Purkinje cell (primary cell): ENCODE measurements around the gene CLTB. TPM values are rescaled to one million over a fixed set of nuclear protein-coding genes. Genes with fewer than 3 reads are reported as not detected.

ENCODE experiments used
- polyA plus RNA-seq: library from polyadenylated mRNA; unstranded; fragments of >200 nt; fragmentation: Nextera tagmentation; gene quantifications from 2 replicates; pipeline ENCODE4 v1.2.1, GENCODE V29; 2014

CLTB gene, protein sequence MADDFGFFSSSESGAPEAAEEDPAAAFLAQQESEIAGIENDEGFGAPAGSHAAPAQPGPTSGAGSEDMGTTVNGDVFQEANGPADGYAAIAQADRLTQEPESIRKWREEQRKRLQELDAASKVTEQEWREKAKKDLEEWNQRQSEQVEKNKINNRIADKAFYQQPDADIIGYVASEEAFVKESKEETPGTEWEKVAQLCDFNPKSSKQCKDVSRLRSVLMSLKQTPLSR
- polyA plus RNA-seq: 20.9 and 37.9 TPM in 2 replicates

DNA sequence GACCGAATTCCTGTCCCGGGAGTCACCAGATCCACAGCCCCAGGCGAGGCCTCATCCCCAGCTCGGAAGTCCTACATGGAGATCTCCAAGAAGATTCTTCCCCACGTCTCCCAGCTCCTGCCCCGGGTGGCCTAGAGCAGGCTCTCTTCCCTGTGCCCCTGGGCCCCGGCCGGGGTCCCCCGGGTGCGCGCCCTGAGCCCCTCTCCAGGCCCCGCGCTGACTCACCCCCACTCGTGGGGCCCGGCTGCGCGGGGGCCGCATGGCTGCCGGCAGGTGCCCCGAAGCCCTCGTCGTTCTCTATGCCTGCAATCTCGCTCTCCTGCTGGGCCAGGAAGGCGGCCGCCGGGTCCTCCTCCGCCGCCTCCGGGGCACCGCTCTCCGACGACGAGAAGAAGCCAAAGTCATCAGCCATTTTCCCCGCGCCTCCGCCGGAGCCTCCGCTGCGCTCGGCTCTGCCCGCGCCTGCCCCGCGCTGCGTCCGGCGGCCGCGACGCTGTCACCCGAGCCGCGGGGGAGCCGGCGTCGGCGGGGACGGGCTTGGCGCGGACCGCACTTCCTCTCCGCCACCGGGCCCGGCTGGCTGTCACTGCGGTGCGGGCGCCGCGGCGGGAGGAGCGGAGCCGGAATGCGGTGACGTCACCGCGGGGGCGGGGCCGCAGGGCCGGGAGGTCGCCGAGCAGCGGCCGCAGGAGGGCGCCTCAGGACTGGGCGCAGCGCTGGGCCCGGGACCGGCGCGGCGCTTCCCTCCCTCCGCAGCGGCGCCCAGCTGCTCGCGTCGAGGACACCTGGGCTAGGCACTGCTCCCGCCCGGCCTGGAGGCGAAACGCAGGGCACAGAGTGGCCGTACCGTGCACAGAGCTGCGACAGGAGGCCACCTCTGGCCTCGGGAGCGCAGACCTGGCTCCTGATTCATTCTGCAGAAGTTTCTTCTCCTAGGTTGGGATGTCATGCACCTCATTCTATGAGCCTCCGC is at the start of gene CLTB:
TSS of gene CLTB (minus strand) at position 588 of the 973 bp plus-strand sequence. CDS start at position 412, 176 bp downstream.

DNA sequence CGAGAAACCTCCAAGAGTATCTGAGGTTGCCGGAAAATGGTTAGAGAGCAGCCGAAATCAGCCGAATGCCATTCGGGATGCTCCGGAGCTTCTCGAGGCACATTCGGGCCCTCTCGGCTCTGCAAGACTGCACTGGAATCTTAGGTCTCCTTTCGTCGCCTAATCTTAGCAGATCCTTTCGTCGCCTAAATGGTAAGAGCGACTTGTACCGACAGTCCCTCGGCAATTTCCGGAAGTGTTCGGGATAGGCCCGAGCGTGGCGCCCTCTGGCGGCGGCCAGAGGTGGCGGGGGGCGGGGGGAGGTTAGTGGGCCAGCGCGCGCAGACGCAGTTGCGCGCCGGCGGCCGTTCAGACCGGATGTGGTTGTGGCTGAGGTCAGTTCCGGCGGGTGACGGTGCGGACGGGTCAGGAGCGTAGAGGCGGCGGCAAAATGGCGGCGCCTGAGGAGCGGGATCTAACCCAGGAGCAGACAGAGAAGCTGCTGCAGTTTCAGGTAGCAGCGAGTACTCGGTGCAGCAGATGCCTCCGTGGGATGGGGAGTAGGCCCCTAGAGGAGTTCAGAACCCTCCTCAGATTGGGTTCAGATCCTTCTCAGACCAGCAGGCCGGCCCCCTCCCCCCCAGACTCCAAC is 31.8 kb upstream of the CLTB start, which contains the start of gene FAF2:
TSS of gene FAF2 (plus strand) at position 408 of the 631 bp plus-strand sequence. CDS start at position 431, 23 bp downstream.

DNA sequence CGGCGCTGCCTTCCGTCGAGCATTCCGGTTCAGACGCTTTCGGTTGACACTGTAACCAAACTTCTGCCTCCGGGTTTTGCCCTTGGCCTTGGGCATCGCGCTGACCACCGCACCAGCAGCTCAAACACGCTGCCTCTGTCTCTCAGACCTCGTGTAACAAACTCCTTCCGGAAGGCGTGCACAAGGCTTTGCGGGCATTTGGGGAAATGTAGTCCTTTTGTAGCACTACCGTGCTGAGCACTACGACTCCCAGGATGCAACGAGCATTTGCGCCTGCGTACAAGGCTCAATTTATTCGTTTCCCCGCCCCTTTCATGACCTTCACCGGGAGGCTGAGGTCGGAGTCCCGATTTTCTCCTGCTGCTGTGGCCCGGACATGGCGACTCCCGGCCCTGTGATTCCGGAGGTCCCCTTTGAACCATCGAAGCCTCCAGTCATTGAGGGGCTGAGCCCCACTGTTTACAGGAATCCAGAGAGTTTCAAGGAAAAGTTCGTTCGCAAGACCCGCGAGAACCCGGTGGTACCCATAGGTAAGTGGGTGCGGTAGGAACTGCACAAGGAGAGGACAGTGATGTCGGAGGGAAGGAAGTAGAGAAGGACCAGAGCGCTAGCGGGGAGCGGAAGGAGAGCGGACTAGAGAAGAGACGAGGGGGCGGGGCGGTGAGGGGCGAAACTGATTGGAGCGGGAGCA is 27.8 kb downstream of the CLTB start, which contains the start of the genes HIGD2A and NOP16:
TSS of gene HIGD2A (plus strand) at position 308 of the 691 bp plus-strand sequence. CDS start at position 377, 69 bp downstream.
TSS of gene NOP16 (minus strand) at position 155 of the 691 bp plus-strand sequence. CDS start at position 96, 59 bp downstream.

DNA sequence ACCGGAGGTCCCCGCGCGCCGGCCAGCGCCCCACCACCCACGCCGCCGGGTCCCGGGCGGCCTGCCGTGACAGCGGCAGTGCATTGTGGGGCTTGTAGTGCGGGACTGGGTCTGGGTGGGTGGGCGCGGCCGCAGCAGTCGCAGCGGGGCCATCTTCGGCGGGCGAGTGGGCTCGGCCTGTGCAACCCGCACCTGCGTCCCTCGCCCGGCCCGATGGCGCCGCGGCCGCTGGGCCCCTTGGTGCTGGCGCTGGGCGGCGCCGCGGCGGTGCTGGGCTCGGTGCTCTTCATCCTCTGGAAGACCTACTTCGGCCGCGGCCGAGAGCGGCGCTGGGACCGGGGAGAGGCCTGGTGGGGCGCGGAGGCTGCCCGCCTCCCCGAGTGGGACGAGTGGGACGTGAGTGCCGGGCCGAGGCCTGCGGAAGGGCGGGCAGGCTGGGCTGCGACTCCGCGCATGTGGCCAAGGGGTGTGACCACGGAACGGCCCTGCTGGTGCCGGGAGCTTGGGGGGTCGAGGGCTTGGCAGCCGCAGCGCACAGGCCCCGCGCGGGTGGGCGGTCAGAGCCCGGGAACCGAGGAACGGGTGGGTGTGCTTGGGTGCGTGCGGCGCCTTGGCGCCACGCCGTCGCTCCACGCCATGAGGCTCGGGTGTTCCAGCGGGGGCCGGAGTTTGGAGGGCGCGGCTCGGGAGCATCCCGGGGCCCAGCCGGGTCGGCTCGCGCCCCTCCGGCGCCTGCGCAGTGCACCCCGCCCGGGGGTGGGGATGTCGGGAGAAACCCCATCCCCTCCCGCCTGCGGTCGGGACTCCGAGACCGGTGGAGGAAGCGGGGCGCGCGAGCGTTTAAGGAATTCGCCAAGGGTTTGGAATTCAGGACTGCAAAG is 50.7 kb downstream of the CLTB start, which contains the start of gene ARL10:
TSS of gene ARL10 (plus strand) at position 137 of the 881 bp plus-strand sequence. CDS start at position 214, 77 bp downstream.

DNA sequence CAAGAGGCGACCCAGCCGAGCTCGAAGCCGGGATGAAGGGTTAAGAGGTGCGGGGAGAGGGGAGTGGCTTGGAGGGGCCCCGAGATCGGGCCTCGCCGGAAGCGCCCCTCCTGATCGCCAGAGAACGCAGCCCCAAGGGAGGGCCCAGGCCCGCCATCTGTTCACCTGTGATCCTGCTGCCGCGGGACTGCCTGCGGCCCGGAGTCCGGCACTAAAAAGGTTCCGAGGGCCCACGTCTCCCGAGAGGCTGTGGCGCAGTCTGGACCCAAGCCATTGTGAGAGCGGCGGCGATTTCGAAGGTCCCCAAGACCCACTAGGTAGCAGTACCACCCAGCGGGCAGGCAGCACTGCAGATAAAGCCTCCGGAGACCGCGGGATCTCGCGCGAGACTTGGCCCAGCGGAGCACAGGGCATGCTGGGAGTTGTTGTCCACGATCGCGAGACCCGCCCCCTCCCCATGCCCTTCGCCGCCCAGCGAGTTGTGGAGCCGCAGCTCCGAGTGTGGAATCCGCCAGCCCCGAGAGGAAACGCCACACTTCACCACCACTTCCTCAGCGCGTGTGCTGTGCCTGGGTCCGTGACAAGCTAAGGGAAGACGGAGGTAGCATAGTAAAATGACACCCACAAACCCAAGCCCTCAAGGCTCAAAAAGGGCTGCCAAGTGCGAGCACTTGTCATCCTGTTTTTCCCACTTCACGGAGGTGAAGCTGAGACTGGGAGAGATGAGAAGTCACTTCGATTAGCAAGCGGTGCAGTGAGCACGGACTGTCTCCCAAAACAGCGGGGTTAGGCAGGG is 54.7 kb downstream of the CLTB start, which contains the start of gene KIAA1191:
TSS of gene KIAA1191 (minus strand) at position 328 of the 796 bp plus-strand sequence. CDS start 2,256 bp downstream, outside the sequence.

Other genes starting within 250 kb of the CLTB start
- 14.1 and 15.8 TPM in 2 replicates for gene SIMC1, start 178.1 kb downstream of the CLTB start, polyA plus RNA-seq
- 46.1 and 47.9 TPM in 2 replicates for gene KIAA1191, start 54.8 kb downstream of the CLTB start, polyA plus RNA-seq
- gene ARL10, start 51.1 kb downstream of the CLTB start, polyA plus RNA-seq: 1.1 and 3.9 TPM in 2 replicates
- 106 and 141 TPM in 2 replicates for gene NOP16, start 27.9 kb downstream of the CLTB start, polyA plus RNA-seq
- gene HIGD2A, start 27.8 kb downstream of the CLTB start, polyA plus RNA-seq: 451 and 463 TPM in 2 replicates
- 44.3 and 48.9 TPM in 2 replicates for gene FAF2, start 31.8 kb upstream of the CLTB start, polyA plus RNA-seq
- 5.5 and 6.7 TPM in 2 replicates for gene RNF44, start 120.9 kb upstream of the CLTB start, polyA plus RNA-seq
- 1.4 TPM in 1 of 2 replicates, not detected in the other for gene CDHR2, start 132.8 kb upstream of the CLTB start, polyA plus RNA-seq
- gene GPRIN1, start 193.6 kb upstream of the CLTB start, polyA plus RNA-seq: 0.95 and 2.2 TPM in 2 replicates
- 6.9 and 17.0 TPM in 2 replicates for gene SNCB, start 214.0 kb upstream of the CLTB start, polyA plus RNA-seq
- gene EIF4E1B, start 214.1 kb upstream of the CLTB start, polyA plus RNA-seq: not detected in 2 replicates
- gene TSPAN17, start 230.9 kb upstream of the CLTB start, polyA plus RNA-seq: 2.6 and 3.3 TPM in 2 replicates